LoVo (cell line): ENCODE results near the gene NECTIN2.
"Not testable (repeated sequence)": the region's sequence is repeated elsewhere in the genome, so short reads cannot be mapped to it uniquely, and the experiment has no call there.

ENCODE experiments used
- DNase-seq: peaks from one replicate; pipeline ENCODE4 v3.0.0-alpha.2; 2016; ENCODE audit warnings: low spot score

Gene NECTIN2

DNA sequence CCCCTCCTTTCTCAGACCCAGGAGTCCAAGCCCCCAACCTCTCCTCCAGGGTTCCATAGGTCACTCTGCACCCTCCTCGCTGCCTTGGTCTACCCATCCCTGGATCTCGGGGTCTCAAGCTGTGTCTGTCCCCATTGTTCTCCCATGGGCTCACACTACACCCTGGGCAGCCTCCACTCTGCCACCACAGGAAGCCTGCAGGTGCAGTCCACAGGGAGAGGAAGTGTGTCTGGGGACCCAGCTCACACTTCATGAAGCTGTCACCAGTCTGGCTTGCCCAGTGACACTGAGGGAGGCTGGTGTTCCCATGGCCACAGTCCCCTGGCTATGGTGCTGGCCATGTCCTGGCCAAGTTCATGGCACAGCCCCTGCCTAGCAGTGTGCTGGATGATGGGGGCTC is 5.3 kb downstream of the NECTIN2 start:
- DNase-seq = no peak

DNA sequence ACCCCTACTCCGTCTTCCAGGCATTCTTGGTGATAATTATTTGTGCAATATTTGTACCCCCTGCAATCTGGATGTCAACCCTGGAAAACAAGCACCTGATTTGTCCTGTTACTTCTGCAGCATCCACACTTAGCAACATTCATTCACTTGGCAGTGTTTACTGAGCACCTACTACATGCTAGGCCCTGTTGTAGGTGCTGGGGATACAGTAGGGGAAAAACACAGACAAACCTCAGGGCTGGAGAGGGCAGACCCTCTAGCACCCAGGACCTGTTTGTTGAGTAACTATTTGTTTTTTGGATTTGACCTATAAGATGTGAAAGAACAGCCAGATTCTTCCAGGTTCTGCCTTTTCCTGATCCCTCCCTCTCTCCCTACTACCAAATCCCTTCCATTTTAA is 9.5 kb downstream of the NECTIN2 start:
- DNase-seq = no peak

DNA sequence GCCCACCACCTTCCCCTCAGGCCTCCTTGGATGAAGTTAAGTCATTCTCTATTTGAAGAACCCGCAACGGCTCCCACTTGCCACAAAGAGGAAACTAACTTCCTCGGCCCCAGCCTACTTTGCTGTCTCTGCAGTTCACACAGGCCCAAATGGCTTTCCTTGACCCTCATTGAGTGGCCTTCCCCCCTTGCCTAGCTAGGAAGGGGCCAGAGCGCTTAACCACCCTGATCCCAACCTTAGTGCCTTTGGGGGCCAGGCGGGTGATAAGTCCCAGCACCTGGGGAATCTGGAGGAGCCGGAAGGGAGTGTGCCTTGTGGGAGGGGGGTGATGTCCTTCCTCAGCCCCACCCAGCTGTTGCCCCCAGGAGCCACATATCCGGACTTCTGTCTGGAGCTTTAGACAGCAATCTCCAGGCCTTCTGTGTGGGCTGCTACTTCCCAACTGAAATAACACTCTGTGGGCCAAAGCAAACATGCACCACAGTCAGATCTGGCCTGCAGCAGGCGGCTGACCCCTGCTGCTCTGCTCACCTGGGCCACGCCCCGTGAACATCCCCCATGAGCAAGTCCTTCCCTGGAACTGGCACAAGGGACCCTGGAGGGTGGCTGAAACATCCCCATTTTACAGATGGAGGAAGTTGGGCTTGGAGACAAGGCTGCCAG is 10.5 kb downstream of the NECTIN2 start:
- no peak for DNase-seq

DNA sequence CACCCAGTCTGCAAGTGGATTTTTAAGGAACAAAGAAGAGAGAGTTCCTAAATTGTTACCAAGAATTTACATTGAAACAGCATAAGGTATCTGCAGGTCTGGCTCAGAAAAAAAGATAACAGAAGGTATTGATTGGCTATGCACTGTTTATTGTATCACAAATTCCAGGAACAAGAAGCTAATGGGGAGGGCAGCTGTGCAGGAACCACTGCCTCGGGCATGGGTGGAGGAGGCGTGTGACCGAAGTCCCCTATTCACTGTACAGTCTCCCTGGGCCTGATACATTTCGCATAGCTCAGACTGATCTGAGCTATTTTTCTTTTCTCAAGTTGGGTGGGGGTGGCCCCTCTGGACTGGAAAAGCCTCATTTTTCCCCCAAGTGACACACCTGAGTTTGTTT is 11.7 kb downstream of the NECTIN2 start:
- no peak for DNase-seq

DNA sequence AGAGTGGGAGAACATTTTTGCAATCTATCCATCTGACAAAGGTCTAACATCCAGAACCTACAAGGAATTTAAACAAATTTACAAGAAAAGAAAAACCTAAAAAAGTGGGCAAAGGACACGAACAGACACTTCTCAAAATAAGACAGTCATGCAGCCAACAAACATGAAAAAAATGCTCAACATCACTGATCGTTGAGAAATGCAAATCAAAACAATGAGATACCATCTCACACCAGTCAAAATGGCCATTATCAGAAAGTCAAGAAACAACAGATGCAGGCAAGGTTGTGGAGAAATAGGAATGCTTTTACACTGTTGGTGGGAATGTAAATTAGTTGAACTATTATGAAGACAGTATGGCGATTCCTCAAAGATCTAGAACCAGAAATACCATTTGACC is 15.5 kb downstream of the NECTIN2 start:
- not testable (repeated sequence) for DNase-seq

DNA sequence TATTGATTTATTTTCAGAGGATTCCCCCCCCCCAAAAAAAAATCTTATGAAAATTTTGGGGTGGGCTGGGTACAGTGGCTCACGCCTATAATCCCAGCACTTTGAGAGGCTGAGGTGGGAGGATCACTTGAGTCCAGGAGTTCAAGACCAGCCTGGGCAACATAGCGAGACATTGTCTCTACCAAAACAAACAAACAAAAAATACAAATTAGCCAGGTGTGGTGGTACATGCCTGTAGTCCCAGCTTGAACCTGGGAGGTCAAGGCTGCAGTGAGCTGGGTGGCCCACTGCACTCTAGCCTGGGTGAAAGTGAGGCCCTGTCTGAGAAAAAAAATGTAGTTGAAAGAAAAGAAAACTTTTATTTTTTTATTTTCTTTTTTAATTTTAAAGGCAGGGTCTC is 17.9 kb downstream of the NECTIN2 start:
- no peak for DNase-seq

DNA sequence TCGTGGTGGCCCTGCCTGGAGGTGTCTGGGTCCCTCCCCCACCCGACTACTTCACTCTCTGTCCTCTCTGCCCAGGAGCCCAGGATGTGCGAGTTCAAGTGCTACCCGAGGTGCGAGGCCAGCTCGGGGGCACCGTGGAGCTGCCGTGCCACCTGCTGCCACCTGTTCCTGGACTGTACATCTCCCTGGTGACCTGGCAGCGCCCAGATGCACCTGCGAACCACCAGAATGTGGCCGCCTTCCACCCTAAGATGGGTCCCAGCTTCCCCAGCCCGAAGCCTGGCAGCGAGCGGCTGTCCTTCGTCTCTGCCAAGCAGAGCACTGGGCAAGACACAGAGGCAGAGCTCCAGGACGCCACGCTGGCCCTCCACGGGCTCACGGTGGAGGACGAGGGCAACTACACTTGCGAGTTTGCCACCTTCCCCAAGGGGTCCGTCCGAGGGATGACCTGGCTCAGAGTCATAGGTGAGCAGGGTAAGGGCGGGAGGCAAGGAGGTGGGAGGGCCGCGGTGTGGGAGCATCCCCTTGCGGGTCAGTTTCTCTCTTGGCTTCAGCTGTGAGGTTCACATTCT is 19.2 kb downstream of the NECTIN2 start:
- no peak for DNase-seq

DNA sequence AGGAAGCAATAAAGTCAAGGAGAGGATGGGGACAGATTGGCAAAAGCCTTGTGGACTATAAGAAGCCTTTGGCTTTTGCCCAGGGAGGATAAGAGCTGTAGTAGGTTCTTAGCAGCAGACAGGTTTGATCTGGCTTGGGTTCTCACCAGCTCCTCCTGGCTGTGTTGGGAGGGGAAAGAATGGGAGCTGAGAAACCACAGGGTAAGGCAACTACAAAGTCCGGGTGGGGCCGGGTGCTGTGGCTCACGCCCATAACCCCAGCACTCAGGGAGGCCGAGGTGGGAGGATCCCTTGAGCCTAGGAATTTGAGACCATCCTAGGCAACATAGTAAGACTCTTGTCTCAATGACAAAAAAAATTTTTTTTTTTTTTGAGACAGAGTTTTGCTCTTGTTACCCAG is 20.6 kb downstream of the NECTIN2 start:
- no peak for DNase-seq

DNA sequence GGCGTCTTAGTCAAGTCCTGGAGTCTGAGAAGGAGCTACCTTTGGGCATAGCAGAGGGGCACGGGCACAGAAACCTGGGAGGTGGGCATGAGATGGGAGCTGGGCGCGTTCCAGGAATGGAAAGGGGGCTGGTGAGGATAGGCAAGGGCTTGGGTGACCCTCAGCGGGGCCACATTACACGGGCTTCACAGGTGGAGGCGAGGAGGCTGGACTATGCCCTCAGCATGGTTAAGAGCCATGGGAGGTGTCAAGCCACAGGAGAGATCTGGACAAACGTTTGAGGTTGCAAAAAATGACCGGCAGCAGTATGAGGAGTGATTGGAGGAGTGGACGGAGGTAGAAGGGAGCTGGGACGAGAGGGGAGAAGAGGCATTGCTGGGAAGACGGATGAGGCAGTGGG is 21.5 kb downstream of the NECTIN2 start:
- no peak for DNase-seq

DNA sequence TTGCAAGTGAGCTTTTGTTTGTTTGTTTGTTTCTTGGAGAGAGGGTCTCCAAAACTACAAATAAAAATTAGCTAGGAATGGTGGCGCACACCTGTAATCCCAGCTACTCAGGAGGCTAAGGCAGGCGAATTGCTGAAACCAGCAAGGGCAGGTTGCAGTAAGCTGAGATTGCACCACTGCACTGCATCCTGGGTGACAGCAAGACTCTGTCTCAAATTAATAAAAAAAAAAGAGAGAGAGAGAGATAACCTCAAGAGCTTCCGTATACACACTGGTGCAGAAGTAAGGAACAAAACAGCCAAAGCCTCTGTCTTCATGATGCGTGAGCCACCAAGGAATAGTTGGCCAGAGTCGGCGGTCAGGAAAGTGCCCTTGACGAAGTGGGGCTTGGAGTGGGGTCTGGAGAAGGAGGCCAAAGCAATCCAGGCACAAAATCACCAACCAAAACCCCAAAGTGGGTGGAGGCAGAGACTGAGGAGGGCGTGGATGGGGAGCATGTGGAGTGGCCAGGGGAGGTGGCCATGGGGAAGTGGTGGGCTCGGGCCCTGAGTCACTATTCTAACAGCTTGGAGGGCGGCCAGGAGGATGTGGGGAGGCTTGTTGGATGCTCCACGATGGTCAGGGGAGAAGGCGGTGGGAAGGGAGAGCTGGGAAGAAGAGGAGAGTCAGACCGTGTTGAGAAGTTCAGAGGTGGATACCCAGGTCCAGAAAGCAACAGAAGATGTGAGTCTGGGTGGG is 23.8 kb downstream of the NECTIN2 start:
- no peak for DNase-seq

DNA sequence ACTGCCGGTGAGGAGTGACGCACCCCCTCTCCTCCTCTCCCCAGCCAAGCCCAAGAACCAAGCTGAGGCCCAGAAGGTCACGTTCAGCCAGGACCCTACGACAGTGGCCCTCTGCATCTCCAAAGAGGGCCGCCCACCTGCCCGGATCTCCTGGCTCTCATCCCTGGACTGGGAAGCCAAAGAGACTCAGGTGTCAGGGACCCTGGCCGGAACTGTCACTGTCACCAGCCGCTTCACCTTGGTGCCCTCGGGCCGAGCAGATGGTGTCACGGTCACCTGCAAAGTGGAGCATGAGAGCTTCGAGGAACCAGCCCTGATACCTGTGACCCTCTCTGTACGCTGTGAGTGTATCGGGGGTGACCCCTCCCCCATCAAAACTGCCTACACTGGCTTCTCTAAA is 25.7 kb downstream of the NECTIN2 start:
- no peak for DNase-seq

DNA sequence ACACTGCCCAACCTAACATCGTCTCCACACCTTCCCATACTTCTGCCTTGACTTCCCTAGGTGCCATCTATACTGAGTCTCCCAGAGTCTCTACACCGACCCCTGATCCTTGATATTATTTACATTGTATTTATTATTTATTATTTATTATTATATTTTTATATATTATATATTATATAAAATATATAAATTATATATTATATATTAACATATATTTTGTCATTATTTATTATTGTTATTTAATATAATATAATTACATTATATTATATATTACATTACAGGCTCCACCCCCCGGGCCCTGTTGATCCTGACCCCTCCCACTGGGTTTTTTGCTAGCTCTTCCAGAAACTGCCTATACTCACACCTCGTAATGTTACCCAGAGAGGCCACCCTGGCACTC is 26.6 kb downstream of the NECTIN2 start:
- no peak for DNase-seq

DNA sequence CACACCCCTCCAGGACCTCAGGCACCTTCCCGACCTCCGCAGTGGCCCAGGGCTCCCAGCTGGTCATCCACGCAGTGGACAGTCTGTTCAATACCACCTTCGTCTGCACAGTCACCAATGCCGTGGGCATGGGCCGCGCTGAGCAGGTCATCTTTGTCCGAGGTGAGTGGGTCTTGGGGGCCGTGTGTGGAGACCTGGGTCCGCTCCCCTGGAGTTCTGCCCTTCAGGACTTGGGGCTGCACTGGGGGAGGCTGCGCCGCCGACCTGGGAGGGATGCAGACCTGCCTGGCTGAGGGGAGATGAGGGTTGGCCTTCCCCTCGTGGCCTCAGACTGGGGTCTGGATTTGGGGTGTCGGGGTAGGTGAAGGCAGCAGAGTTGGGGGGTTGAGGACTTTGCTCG is 28.2 kb downstream of the NECTIN2 start:
- no peak for DNase-seq

DNA sequence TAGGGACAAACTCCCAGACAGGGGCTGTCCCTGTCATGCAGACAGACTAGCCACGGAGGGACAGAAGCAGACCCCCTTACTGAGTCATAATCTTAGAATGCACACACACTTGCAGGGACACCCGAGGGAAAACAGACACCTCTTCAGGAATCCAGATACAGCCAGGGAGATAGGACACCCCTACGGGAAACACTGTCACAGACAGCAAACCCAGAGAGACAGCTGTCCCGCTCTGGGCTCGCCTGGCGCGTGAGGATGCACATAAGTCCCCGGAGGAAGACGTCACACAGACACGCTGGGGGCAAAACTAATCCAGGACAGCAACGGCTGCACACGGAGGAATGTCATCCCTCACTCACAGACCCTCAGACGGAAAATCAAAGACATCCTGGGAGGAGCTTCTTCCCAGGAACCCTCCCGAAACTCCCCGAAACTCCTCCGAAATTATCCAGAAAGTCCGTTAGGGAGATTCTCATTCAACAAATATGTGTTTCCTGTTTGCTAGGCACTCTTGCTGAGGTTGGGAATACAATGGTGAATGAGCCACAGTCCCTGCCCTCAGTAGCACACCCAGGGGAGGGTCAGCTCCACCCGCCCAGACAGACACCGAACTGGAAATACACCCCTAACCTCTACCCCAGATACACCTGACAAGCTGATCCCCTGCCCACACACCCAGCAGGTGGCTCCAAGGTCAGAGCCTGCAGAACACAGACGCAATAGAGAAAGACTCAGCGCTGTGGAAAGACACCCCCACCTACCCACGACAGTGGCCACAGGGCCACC is 29.8 kb downstream of the NECTIN2 start:
- DNase-seq = no peak

DNA sequence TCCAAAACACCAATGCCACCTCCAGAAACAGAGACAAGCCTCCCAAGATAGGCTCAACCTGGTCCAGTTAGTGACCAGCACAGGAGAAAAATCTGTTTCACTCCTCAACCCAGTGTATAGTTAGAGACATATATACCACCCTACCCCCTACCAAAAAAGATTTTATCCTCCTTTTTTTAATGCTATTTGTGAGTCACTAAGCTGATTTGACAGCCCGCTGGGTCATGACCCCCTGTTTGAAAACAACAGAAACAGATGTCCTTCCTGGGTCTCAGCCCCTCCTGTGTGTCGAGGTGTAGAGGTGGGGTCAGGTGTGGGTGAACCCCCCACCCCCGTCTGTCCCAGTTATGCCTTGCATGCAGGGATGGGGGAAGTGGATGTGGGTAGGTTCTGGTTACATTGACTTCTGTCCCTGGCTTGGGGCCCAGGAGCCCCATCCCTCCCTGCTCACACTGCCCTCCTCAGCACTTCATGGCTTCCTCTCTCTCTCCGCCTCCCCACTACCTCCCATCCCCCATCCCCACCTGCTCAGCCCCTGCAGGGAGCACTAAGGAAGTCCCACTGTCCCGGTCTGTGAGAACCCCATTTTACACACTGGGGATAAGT is 30.9 kb downstream of the NECTIN2 start:
- DNase-seq = no peak

DNA sequence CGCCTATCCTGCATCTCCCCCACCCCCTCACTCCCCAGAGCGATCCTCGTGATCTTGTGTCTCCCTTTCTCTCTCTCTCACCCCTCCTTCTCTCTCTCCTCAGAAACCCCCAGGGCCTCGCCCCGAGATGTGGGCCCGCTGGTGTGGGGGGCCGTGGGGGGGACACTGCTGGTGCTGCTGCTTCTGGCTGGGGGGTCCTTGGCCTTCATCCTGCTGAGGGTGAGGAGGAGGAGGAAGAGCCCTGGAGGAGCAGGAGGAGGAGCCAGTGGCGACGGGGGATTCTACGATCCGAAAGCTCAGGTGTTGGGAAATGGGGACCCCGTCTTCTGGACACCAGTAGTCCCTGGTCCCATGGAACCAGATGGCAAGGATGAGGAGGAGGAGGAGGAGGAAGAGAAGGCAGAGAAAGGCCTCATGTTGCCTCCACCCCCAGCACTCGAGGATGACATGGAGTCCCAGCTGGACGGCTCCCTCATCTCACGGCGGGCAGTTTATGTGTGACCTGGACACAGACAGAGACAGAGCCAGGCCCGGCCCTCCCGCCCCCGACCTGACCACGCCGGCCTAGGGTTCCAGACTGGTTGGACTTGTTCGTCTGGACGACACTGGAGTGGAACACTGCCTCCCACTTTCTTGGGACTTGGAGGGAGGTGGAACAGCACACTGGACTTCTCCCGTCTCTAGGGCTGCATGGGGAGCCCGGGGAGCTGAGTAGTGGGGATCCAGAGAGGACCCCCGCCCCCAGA is 32.2 kb downstream of the NECTIN2 start:
- DNase-seq = no peak

DNA sequence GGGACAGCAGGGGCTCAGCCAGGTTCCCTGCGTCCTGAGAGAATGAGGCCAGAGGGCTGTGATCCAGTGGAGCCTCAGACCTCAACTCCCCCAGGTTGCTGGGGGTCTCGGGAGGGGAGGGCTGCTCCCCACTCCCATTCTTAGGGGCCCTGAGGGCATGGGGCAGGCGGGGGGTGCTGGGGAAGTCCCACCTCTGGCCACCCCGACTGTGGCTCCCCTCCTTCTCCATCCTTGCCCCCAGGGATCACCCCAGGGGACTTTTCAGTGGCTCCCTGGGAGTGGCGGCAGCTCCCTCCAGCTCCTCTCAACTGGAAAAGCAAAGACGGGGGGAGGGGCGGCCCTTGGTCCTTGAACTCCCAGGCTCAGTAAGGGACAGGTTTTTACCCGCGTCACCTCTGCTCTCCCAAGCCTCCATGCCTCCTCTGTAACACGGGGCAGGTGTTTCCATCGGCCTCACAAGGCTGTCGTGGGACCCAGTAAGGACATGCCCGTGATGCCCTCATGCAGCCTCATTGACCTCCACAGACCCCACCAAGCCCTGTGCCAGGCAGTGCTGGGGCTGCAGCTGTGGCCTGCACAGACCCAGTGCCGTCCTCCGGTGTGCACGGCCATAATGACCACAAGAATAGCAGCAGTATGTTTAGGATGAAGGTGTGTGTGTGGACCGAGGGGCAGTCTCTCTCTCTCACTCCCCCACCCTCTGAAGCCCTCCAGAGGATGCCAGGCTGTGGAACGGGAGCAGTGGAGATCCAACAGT is 33.4 kb downstream of the NECTIN2 start:
- no peak for DNase-seq

DNA sequence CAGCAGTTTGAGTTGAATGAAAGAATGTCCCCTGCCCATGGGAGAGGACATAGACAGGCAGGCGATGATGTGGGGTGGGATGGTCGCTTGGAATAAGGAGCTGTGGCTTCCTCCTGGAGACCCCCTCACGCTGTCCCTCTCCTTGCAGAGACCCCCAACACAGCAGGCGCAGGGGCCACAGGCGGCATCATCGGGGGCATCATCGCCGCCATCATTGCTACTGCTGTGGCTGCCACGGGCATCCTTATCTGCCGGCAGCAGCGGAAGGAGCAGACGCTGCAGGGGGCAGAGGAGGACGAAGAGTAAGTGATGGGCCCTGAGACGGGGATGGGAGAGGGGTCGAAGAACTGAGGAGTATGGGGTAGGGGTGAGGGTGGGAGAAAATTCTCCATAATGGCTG is 36.0 kb downstream of the NECTIN2 start:
- DNase-seq = no peak

DNA sequence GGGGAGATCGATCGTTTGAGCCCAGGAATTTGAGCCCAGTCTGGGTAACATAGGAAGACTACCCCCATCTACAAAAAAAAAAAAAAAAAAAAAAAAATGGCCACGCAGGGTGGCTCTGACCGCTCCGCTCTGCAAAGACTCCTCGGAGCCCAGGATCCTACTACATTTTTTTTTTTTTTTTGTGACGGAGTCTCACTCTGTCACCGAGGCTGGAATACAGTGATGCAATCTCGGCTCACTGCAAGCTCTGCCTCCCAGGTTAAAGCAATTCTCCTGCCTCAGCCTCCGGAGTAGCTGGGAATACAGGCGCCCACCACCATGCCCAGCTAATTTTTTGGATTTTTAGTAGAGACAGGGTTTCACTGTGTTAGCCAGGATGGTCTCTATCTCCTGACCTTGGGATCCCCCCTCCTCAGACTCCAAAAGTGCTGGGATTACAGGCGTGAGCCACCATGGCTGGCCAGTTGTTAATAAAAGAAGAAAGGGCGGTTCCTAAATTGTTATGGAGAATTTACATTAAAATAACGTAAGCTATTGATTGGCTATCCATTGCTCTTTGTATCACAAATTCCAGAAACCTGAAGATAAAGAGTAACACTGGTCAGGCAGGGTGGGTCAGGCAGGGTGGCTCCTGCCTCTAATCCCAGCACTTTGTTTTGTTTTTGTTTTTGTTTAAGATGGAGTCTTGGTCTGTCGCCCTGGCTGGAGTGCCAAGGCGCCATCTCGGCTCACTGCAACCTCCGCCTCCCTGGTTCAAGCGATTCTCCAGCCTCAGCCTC is 36.7 kb downstream of the NECTIN2 start:
- DNase-seq = not testable (repeated sequence)

DNA sequence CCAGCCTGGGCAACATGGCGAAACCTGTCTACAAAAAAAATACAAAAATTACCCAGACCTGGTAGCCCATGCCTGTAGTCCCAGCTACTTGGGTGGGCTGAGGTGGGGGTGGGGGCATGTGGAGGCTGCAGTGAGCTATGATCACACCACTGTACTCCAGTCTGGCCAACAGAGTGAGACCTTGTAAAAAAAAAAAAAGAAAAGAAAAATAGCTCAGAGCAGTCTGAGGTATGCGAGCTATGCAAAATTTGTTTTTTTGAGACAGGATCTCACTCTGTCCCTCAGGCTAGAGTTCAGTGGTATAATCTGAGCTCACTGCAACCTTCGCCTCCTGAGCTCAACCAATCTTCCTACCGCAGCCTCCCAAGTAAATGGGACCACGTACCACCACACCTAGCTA is 37.8 kb downstream of the NECTIN2 start:
- DNase-seq = no peak
